ENCODE data around the gene THADA.

The THADA gene

DNA sequence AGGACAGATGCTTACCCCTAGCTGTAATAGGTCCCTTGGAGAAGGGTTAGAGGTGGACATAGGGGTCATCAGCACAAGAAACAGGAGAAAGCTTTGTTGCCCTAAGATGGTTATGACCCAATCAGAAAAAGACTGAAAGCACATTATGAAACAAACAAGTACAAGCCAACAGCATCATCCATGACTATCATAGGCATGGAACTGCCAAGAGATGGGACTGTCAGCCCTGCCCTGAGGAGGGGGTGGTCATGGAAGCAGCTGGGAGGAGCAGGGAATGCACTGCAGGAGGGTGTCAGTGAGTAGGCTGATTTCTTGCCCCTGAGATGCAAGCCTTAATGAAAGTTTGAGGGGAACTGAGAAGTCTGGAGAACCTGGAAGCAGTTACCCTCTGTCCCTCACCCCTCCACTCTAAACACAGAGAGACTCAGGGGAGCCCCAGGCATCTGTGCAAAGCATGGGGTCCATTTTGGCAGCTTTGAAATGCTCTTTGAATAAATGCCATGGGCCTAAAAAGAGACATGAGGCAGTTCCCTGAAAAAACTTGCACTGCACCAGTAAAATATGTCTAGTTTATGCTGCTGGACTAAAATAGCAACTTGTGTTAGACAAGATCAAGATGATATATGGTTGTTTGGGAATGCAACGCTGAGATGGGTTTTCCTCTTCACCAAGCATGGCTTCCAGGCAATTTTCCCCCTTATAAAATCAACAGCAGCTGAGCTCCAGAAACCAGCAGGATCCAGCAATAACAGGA, 246.8 kb downstream of the THADA start:
- Histone ChIP-seq H3K4me2 (ENCODE audit: insufficient read depth, low read length) (no peak overlapping the region), H3K9me3 (ENCODE audit: insufficient read depth, low read length, severe bottlenecking) (no peaks in the 10 kb centered on the region), H3K4me1 (ENCODE audit: insufficient read depth, low read length) (no peaks in the 10 kb centered on the region), H3K36me3 (ENCODE audit: insufficient read depth, low read length) (0 out of 2 replicates have a peak, but pooled peaks cover 2% of the 10 kb centered on the region), H4K20me1 (ENCODE audit: insufficient read depth, low read length) (no peaks in the 10 kb centered on the region), H3K27me3 (ENCODE audit: insufficient read depth, low read length, poor library complexity) (no peaks in the 10 kb centered on the region), H3K4me3 (ENCODE audit: low read depth in 1 of 2, low read length in 2 of 2) (no peak overlapping the region), H3K27ac (ENCODE audit: low read length) (no peak overlapping the region), H3K9ac (ENCODE audit: low read depth, low read length) (no peak overlapping the region), H2AFZ (ENCODE audit: low read depth, low read length) (no peak overlapping the region), H3K79me2 (ENCODE audit: insufficient read depth, low read length) (no peaks in the 10 kb centered on the region)
- no peak for TF ChIP-seq EZH2 (IDR thresholded peaks at IDR 0.05; ENCODE audit: borderline replicate concordance, low read depth, low read length, severe bottlenecking)
- ATAC-seq (ENCODE audit: insufficient read depth, low read depth) (no peak), DNase-seq (no peak)

DNA sequence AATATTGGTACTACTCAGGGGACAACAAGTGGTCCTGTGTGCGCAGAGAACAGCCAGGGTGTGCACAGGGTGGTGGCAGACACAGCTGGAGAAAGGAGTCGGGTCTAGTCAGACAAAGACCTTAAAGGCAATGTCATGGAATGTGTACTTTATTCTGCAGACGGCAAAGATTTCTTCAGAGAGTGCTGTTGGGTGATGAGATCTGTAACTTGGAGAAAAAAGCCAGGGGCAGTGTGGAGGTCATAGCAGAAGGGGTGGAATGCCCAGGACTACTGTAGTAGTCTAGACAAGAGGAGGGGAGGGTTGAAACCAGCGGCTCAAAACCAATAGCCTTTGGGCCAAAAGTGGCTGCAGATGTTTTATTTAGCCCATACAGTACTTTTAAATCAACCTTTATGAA, 248.1 kb downstream of the THADA start:
- Histone ChIP-seq H3K4me1 (ENCODE audit: insufficient read depth, low read length) (no peaks in the 10 kb centered on the region), H3K4me3 (ENCODE audit: low read depth in 1 of 2, low read length in 2 of 2) (no peak overlapping the region), H3K27ac (ENCODE audit: low read length) (no peak overlapping the region), H3K4me2 (ENCODE audit: insufficient read depth, low read length) (no peak overlapping the region), H3K27me3 (ENCODE audit: insufficient read depth, low read length, poor library complexity) (no peaks in the 10 kb centered on the region), H2AFZ (ENCODE audit: low read depth, low read length) (no peak overlapping the region), H3K36me3 (ENCODE audit: insufficient read depth, low read length) (peaks cover 10% of the 10 kb centered on the region; the same call in 1 of the 2 replicates), H3K9ac (ENCODE audit: low read depth, low read length) (no peak overlapping the region), H4K20me1 (ENCODE audit: insufficient read depth, low read length) (no peaks in the 10 kb centered on the region), H3K79me2 (ENCODE audit: insufficient read depth, low read length) (no peaks in the 10 kb centered on the region), H3K9me3 (ENCODE audit: insufficient read depth, low read length, severe bottlenecking) (no peaks in the 10 kb centered on the region)
- no peak for DNase-seq
- TF ChIP-seq EZH2 (IDR thresholded peaks at IDR 0.05; ENCODE audit: borderline replicate concordance, low read depth, low read length, severe bottlenecking), result no peak
- no peak for TF ChIP-seq CTCF (IDR thresholded peaks at IDR 0.05; ENCODE audit: borderline replicate concordance, extremely low read depth, low read length, poor library complexity, severe bottlenecking)
- no peak for ATAC-seq (ENCODE audit: insufficient read depth, low read depth)

DNA sequence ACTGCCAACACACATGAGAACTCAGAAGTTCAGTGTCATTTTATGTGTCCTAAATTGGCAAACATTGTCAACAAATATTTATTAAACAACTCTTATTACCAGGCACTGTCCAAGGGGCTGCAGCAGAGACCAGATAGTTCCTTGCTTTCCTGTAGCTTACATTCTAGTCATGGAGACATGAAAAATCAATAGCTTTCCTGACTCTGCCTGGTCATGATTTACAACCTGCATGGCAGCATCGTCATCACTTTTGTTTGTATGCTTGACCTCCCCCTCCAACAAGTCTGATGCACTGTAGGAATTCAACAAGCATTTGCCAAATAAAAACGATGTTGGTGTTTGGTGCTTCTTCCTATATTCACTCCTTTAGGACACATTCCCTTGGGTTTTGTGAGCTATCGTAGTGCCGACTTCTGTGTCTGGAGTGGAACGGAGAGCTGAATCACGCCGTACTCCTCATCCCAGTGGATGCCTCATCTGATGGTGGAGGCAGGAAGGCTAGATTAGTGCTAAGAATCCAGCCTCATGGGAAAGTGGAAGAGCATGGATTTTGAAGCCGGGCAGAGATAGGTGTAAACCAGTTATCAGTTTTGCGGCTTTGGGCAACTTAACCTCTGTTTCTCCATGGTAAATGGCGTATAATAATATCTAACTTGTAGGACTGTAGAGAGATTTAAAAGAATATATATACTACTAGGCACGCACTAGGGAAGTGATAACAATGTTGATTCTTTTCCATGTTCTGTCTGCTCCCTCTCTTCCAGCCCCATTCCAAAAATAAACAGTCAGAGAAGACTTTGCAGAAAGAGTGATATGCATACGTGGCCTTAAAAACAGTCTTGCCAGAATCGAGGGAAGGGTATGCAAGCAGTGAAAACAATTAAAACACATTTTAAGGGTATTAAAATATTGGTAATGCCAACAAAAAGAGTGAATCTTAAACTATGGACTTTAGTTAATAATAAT, 249.0 kb downstream of the THADA start:
- Histone ChIP-seq H3K79me2 (ENCODE audit: insufficient read depth, low read length) (no peaks in the 10 kb centered on the region), H3K36me3 (ENCODE audit: insufficient read depth, low read length) (peaks cover 10% of the 10 kb centered on the region; the same call in 1 of the 2 replicates), H3K9ac (ENCODE audit: low read depth, low read length) (no peak overlapping the region), H3K4me1 (ENCODE audit: insufficient read depth, low read length) (no peaks in the 10 kb centered on the region), H3K4me2 (ENCODE audit: insufficient read depth, low read length) (no peak overlapping the region), H3K27ac (ENCODE audit: low read length) (no peak overlapping the region), H3K9me3 (ENCODE audit: insufficient read depth, low read length, severe bottlenecking) (no peaks in the 10 kb centered on the region), H2AFZ (ENCODE audit: low read depth, low read length) (no peak overlapping the region), H4K20me1 (ENCODE audit: insufficient read depth, low read length) (no peaks in the 10 kb centered on the region), H3K4me3 (ENCODE audit: low read depth in 1 of 2, low read length in 2 of 2) (no peak overlapping the region), H3K27me3 (ENCODE audit: insufficient read depth, low read length, poor library complexity) (no peaks in the 10 kb centered on the region)
- ATAC-seq (ENCODE audit: insufficient read depth, low read depth) (no peak), DNase-seq (no peak)
- TF ChIP-seq EZH2 (IDR thresholded peaks at IDR 0.05; ENCODE audit: borderline replicate concordance, low read depth, low read length, severe bottlenecking) (no peak), CTCF (IDR thresholded peaks at IDR 0.05; ENCODE audit: borderline replicate concordance, extremely low read depth, low read length, poor library complexity, severe bottlenecking) (no peak)

- TF ChIP-seq EZH2 (IDR thresholded peaks at IDR 0.05; ENCODE audit: borderline replicate concordance, low read depth, low read length, severe bottlenecking) (no peak), CTCF (IDR thresholded peaks at IDR 0.05; ENCODE audit: borderline replicate concordance, extremely low read depth, low read length, poor library complexity, severe bottlenecking) (no peak)
- Histone ChIP-seq H3K4me1 (ENCODE audit: insufficient read depth, low read length) (no peaks in the 10 kb centered on the region), H3K4me2 (ENCODE audit: insufficient read depth, low read length) (no peak overlapping the region), H2AFZ (ENCODE audit: low read depth, low read length) (no peak overlapping the region), H3K9me3 (ENCODE audit: insufficient read depth, low read length, severe bottlenecking) (no peaks in the 10 kb centered on the region), H3K27me3 (ENCODE audit: insufficient read depth, low read length, poor library complexity) (no peaks in the 10 kb centered on the region), H3K27ac (ENCODE audit: low read length) (no peak overlapping the region), H3K4me3 (ENCODE audit: low read depth in 1 of 2, low read length in 2 of 2) (no peak overlapping the region), H3K9ac (ENCODE audit: low read depth, low read length) (no peak overlapping the region), H3K79me2 (ENCODE audit: insufficient read depth, low read length) (no peaks in the 10 kb centered on the region), H3K36me3 (ENCODE audit: insufficient read depth, low read length) (peaks cover 18% of the 10 kb centered on the region), H4K20me1 (ENCODE audit: insufficient read depth, low read length) (no peaks in the 10 kb centered on the region)
- ATAC-seq (ENCODE audit: insufficient read depth, low read depth) (no peak), DNase-seq (no peak)
Measured at GRCh38 chr2:43345872-43346271, 250.0 kb downstream of the THADA start.
